ENCODE results near the gene ERLEC1.
"Not testable (repeated sequence)": the region's sequence is repeated elsewhere in the genome, so short reads cannot be mapped to it uniquely, and the experiment has no call there.

The ERLEC1 gene

GRCh38 chr2:53827398-53828175 lies 40.7 kb downstream of the ERLEC1 start:
- TF ChIP-seq CTBP1 (IDR thresholded peaks at IDR 0.05; ENCODE audit: borderline replicate concordance) = no peak
- no peak for TF ChIP-seq TARDBP (IDR thresholded peaks at IDR 0.05)
- no peak for TF ChIP-seq L3MBTL2 (conservative IDR thresholded peaks at IDR 0.05)
- TF ChIP-seq NFRKB (IDR thresholded peaks at IDR 0.05) = no peak
- TF ChIP-seq PKNOX1 (IDR thresholded peaks at IDR 0.05) = no peak
- TF ChIP-seq FOXK2 (IDR thresholded peaks at IDR 0.05) = no peak
- TF ChIP-seq ZNF384 (IDR thresholded peaks at IDR 0.05) = no peak
- TF ChIP-seq SUZ12 (IDR thresholded peaks at IDR 0.05) = no peak
- DNase-seq (ENCODE audit: extremely low spot score) = no peak
- ChIA-PET POLR2A (no interaction called here), CTCF (no interaction called here)

- ChIA-PET POLR2A (no interaction called here), CTCF (no interaction called here)
- DNase-seq (ENCODE audit: extremely low spot score) = no peak
- TF ChIP-seq FOXA1 (IDR thresholded peaks at IDR 0.05) (no peak), L3MBTL2 (conservative IDR thresholded peaks at IDR 0.05) (no peak), ELF4 (IDR thresholded peaks at IDR 0.05) (no peak), CTBP1 (IDR thresholded peaks at IDR 0.05; ENCODE audit: borderline replicate concordance) (no peak), LEF1 (IDR thresholded peaks at IDR 0.05; ENCODE audit: borderline replicate concordance) (no peak), PKNOX1 (IDR thresholded peaks at IDR 0.05) (no peak), SUZ12 (IDR thresholded peaks at IDR 0.05) (no peak), TARDBP (IDR thresholded peaks at IDR 0.05) (no peak), NFRKB (IDR thresholded peaks at IDR 0.05) (no peak), FOXK2 (IDR thresholded peaks at IDR 0.05) (no peak), HDGF (IDR thresholded peaks at IDR 0.05; ENCODE audit: borderline replicate concordance) (no peak), ZNF384 (IDR thresholded peaks at IDR 0.05) (no peak), ARNT (IDR thresholded peaks at IDR 0.05) (no peak), BHLHE40 (IDR thresholded peaks at IDR 0.05; ENCODE audit: borderline replicate concordance) (no peak), SP1 (IDR thresholded peaks at IDR 0.05) (no peak), FOXM1 (IDR thresholded peaks at IDR 0.05; ENCODE audit: borderline replicate concordance) (no peak)
These were observed 41.5 kb downstream of the ERLEC1 start for GRCh38 chr2:53828331-53828730.

GRCh38 chr2:53829273-53829979 lies 42.6 kb downstream of the ERLEC1 start:
- CTCF ChIA-PET = no interaction called here
- TF ChIP-seq HDGF (IDR thresholded peaks at IDR 0.05; ENCODE audit: borderline replicate concordance) (no peak), BHLHE40 (IDR thresholded peaks at IDR 0.05; ENCODE audit: borderline replicate concordance) (no peak), FOXK2 (IDR thresholded peaks at IDR 0.05) (no peak), FOXA1 (IDR thresholded peaks at IDR 0.05) (no peak), TARDBP (IDR thresholded peaks at IDR 0.05) (no peak), L3MBTL2 (conservative IDR thresholded peaks at IDR 0.05) (no peak), SP1 (IDR thresholded peaks at IDR 0.05) (no peak)
- POLR2A ChIA-PET = interaction anchor here (0.6 kb wide), 1 partner anchor 130 kb away, joined by 3 read pairs; no protein-coding TSS in a partner anchor
- no peak for DNase-seq (ENCODE audit: extremely low spot score)

GRCh38 chr2:53829980-53830290 lies 43.1 kb downstream of the ERLEC1 start:
- CTCF ChIA-PET = not testable (repeated sequence)

GRCh38 chr2:53840580-53840979 lies 53.7 kb downstream of the ERLEC1 start:
- DNase-seq (ENCODE audit: extremely low spot score) = no peak
- ChIA-PET POLR2A (no interaction called here), CTCF (no interaction called here)
- TF ChIP-seq ELF4 (IDR thresholded peaks at IDR 0.05) (no peak), ZNF384 (IDR thresholded peaks at IDR 0.05) (no peak), SP1 (IDR thresholded peaks at IDR 0.05) (no peak), BHLHE40 (IDR thresholded peaks at IDR 0.05; ENCODE audit: borderline replicate concordance) (no peak), FOXK2 (IDR thresholded peaks at IDR 0.05) (no peak), L3MBTL2 (conservative IDR thresholded peaks at IDR 0.05) (no peak), SUZ12 (IDR thresholded peaks at IDR 0.05) (no peak), CTBP1 (IDR thresholded peaks at IDR 0.05; ENCODE audit: borderline replicate concordance) (no peak), NFRKB (IDR thresholded peaks at IDR 0.05) (no peak), FOXM1 (IDR thresholded peaks at IDR 0.05; ENCODE audit: borderline replicate concordance) (no peak), PKNOX1 (IDR thresholded peaks at IDR 0.05) (no peak), HDGF (IDR thresholded peaks at IDR 0.05; ENCODE audit: borderline replicate concordance) (no peak), LEF1 (IDR thresholded peaks at IDR 0.05; ENCODE audit: borderline replicate concordance) (no peak), TARDBP (IDR thresholded peaks at IDR 0.05) (no peak)

More at GRCh38 chr2:53829980-53830290, 43.1 kb downstream of the ERLEC1 start:
- POLR2A ChIA-PET = interaction anchor here (1.0 kb wide), 1 partner anchor 21 kb away, joined by 3 read pairs; no protein-coding TSS in a partner anchor
- DNase-seq (ENCODE audit: extremely low spot score) = not testable (repeated sequence)

GRCh38 chr2:53841651-53842050 lies 54.8 kb downstream of the ERLEC1 start:
- DNase-seq (ENCODE audit: extremely low spot score); CTCF ChIA-PET; POLR2A ChIA-PET: not testable (repeated sequence)

Data from HEK293T (cell line).